Right lobe of liver (tissue), 6 donors: ENCODE results near the gene TGDS. TPM values are rescaled to one million over a fixed set of nuclear protein-coding genes. Genes with fewer than 3 reads are reported as not detected.

Source experiments
- ATAC-seq, 4 donors: fragments of 200-7000 bp; cut with Tn5 transposase; one replicate each; pipeline ENCODE4 v1.9.1; 2020; ENCODE audit warnings: mild to moderate bottlenecking in 4 of 4, moderate library complexity in 4 of 4
- DNase-seq, 3 donors: peaks; one replicate each; pipeline ENCODE4 v3.0.0-alpha.2; 2020
- H3K27ac ChIP-seq, 3 donors: fragments of 200-600 bp; one replicate each; pipeline ENCODE4 v1.8.0; 2022
- H3K27me3 ChIP-seq, 2 donors: fragments of 200-600 bp; one replicate each; pipeline ENCODE4 v1.8.0; 2022
- H3K36me3 ChIP-seq, 4 donors: fragments of 200-600 bp; sonication (generic) in 1 of 4; one replicate each; pipeline versions ENCODE4 v1.5.1 to v1.8.0; 2017 to 2022; ENCODE audit warnings: control low read depth in 1 of 4
- H3K4me1 ChIP-seq, 4 donors: fragments of 200-600 bp; sonication (generic) in 1 of 4; one replicate each; pipeline versions ENCODE4 v1.5.1 to v1.8.0; 2017 to 2022; ENCODE audit warnings: control low read depth in 1 of 4
- H3K4me3 ChIP-seq, 3 donors: fragments of 200-600 bp; one replicate each; pipeline ENCODE4 v1.8.0; 2022
- H3K9me3 ChIP-seq, 4 donors: fragments of 200-600 bp; sonication (generic) in 1 of 4; one replicate each; pipeline versions ENCODE4 v1.5.1 to v1.8.0; 2017 to 2022; ENCODE audit warnings: control low read depth in 1 of 4
- CTCF ChIP-seq, 4 donors: fragments of 200-600 bp in 3 of 4; fragments of 450-650 bp in 1 of 4; IDR thresholded peaks; one replicate each; pipeline versions ENCODE4 v1.5.1 to v1.8.0; 2016 to 2022; ENCODE audit warnings: antibody characterized with exemption in 4 of 4, mild to moderate bottlenecking in 2 of 4
- POLR2A ChIP-seq: fragments of 450-650 bp; IDR thresholded peaks from one replicate; pipeline ENCODE4 v1.6.1; 2017; ENCODE audit warnings: antibody characterized with exemption, mild to moderate bottlenecking
- WGBS: methylation state at CpG from one replicate; pipeline ENCODE4 v1.1.6; 2018; ENCODE audit warnings: low coverage, low lambda C conversion rate; ENCODE audit not compliant: insufficient coverage; ENCODE audit errors: missing lambda C conversion rate; 5-methylcytosine and 5-hydroxymethylcytosine counted together
- intact Hi-C, 2 donors: fragments of 100-400 bp; cut with DNase I; formaldehyde crosslinking; loops; one replicate each; pipeline versions ENCODE4 v1.11.2 to v1.14.1; 2022
- total RNA-seq, 6 experiments: library from RNA; depleted of rRNA in 2 of 6; stranded (reverse); fragments of >200 nt in 2 of 6; fragmentation: NEBNext Ultra II Directional in 3 of 6; extraction: Animal tissue kit (Norgen Biotek cat#: 25700) in 3 of 6; gene quantifications; one replicate each; pipeline versions ENCODE4 v1.1.0 to v1.2.4, GENCODE V29; 2016 to 2023
- donor health status: DM: no; HTN: yes; CAD: no.
- donor health status: DM: no; HTN: no; CAD: no.
- donor health status: DM: no; HTN: no; CAD: no.
- donor health status: DM: no; HTN: yes; CAD: no.
- donor health status: DM: no; HTN: yes; CAD: no.

TGDS gene
- total RNA-seq, 6 experiments from 2014 or later, result 8.6 to 11.9 (median 9.6) TPM

DNA sequence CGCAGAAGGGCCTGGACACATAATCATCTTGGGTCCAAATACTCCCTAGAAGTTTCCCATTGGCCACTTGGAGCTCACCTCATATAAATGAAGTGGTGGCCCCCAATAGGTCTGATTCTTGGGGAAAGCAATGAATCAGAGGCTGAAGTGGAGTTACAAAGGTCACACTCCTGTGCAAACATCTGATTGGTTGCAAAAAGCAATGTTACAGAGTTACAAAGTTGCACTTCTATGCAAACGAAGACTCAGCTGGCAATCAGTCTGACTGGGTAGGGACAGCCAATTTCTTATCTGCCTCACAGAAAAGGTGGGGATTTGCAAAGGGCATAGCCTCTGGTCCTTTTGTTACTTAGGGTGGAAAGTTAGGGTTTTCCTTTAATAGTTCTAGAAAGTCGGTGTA is 3.9 kb upstream of the TGDS start:
- Histone ChIP-seq H3K36me3 (no peaks in the 10 kb centered on the region), H3K9me3 (no peaks in the 10 kb centered on the region), H3K27me3 (no peaks in the 10 kb centered on the region), H3K27ac (peak overlapping the region; percentile 81 to 91 (median 87)), H3K4me1 (peaks cover 0 to 20% (median 6%) of the 10 kb centered on the region in 4 donors), H3K4me3 (peak overlapping the region in 2 of 3 donors; percentile 18 to 36)
- ATAC-seq (peak; percentile 31 to 56 (median 38)), DNase-seq (peak in 1 of 3 donors; percentile 82)
- 17% methylated on average over 3 of the region's 3 CpGs for WGBS
- intact Hi-C loops, result no loop called here
- TF ChIP-seq POLR2A (peak; percentile 46), CTCF (IDR thresholded peaks at IDR 0.05) (no peak)

- 100% methylated on average over 3 of the region's 3 CpGs for WGBS
- intact Hi-C loops, result no loop called here
- H3K27ac ChIP-seq, result peak overlapping the region in 1 of 3 donors; percentile 27
- no peak for DNase-seq
- no peak for ATAC-seq
- TF ChIP-seq POLR2A (no peak), CTCF (IDR thresholded peaks at IDR 0.05) (no peak)
- peaks cover 0 to 33% (median 6%) of the 10 kb centered on the region in 4 donors for H3K4me1 ChIP-seq
- no peaks in the 10 kb centered on the region for H3K9me3 ChIP-seq
- H3K36me3 ChIP-seq, result no peaks in the 10 kb centered on the region
- no peaks in the 10 kb centered on the region for H3K27me3 ChIP-seq
- H3K4me3 ChIP-seq, result no peak overlapping the region
Observed at GRCh38 chr13:94598281-94598680, 2.3 kb upstream of the TGDS start.

- WGBS, result 35% methylated on average over 7 of the region's 20 CpGs
- intact Hi-C loops, result no loop called here
Observed at GRCh38 chr13:94596575-94596971, 621 bp upstream of the TGDS start.

GRCh38 chr13:94595001-94595949 is 677 bp downstream of the TGDS start:
- H3K27ac ChIP-seq, result peak overlapping the region; percentile 89 to 98 (median 94)
- H3K9me3 ChIP-seq, result no peaks in the 10 kb centered on the region
- no peaks in the 10 kb centered on the region for H3K27me3 ChIP-seq
- DNase-seq (peak; percentile 36 to 56 (median 56)), ATAC-seq (peak; percentile 58 to 77 (median 58))
- intact Hi-C loops, result no loop called here
- peaks cover 0 to 19% (median 1%) of the 10 kb centered on the region in 4 donors for H3K4me1 ChIP-seq
- no peak for TF ChIP-seq CTCF (IDR thresholded peaks at IDR 0.05)
- TF ChIP-seq POLR2A, result no peak
- 6% methylated on average over 14 of the region's 16 CpGs for WGBS
- peak overlapping the region; percentile 69 to 82 (median 76) for H3K4me3 ChIP-seq
- peaks cover 0 to 25% (median 0%) of the 10 kb centered on the region in 4 donors for H3K36me3 ChIP-seq

More at GRCh38 chr13:94596575-94596971, 621 bp upstream of the TGDS start:
- Histone ChIP-seq H3K27ac (peak overlapping the region in 2 of 3 donors; percentile 94 to 98), H3K27me3 (no peaks in the 10 kb centered on the region), H3K4me1 (peaks cover 0 to 25% (median 4%) of the 10 kb centered on the region in 4 donors), H3K36me3 (peaks cover 0 to 12% (median 0%) of the 10 kb centered on the region in 4 donors), H3K9me3 (no peaks in the 10 kb centered on the region), H3K4me3 (peak overlapping the region; percentile 69 to 82 (median 76))
- TF ChIP-seq CTCF (IDR thresholded peaks at IDR 0.05), result no peak
- no peak for TF ChIP-seq POLR2A
- DNase-seq, result peak in 1 of 3 donors; percentile 53
- no peak for ATAC-seq
